Measurements from ENCODE around the gene HPCAL1.

GRCh38 chr2:10343191-10343590 lies 40.5 kb downstream of the HPCAL1 start:
- TF ChIP-seq, protein P1, sequence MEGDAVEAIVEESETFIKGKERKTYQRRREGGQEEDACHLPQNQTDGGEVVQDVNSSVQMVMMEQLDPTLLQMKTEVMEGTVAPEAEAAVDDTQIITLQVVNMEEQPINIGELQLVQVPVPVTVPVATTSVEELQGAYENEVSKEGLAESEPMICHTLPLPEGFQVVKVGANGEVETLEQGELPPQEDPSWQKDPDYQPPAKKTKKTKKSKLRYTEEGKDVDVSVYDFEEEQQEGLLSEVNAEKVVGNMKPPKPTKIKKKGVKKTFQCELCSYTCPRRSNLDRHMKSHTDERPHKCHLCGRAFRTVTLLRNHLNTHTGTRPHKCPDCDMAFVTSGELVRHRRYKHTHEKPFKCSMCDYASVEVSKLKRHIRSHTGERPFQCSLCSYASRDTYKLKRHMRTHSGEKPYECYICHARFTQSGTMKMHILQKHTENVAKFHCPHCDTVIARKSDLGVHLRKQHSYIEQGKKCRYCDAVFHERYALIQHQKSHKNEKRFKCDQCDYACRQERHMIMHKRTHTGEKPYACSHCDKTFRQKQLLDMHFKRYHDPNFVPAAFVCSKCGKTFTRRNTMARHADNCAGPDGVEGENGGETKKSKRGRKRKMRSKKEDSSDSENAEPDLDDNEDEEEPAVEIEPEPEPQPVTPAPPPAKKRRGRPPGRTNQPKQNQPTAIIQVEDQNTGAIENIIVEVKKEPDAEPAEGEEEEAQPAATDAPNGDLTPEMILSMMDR (IDR thresholded peaks at IDR 0.05): no peak
- no peak for TF ChIP-seq EP300 (IDR thresholded peaks at IDR 0.05)
- TF ChIP-seq POLR2A (IDR thresholded peaks at IDR 0.05): no peak

All from tibial nerve (tissue), 4 donors.